GM23248 (cell line): Measurements from ENCODE around the gene RAMP1.

ENCODE experiments used
- EZH2 ChIP-seq: fragments of 200-600 bp; sonication (generic); IDR thresholded peaks from 2 replicates; pipeline ENCODE4 v1.6.1; 2018; ENCODE audit warnings: antibody characterized with exemption, mild to moderate bottlenecking; ENCODE audit not compliant: insufficient read depth, poor library complexity, severe bottlenecking
- EZH2phosphoT487 ChIP-seq: fragments of 200-600 bp; sonication (generic); IDR thresholded peaks from 2 replicates; pipeline ENCODE4 v1.6.1; 2018; ENCODE audit warnings: antibody characterized with exemption, moderate library complexity, mild to moderate bottlenecking, low read depth; ENCODE audit not compliant: insufficient read depth

GRCh38 chr2:237951878-237952277 lies 92.5 kb downstream of the RAMP1 start:
- TF ChIP-seq EZH2phosphoT487 (no peak), EZH2 (no peak)
